CD4-positive, alpha-beta T cell treated with Interleukin-1 beta for 1 hour (primary cell): ENCODE data around the gene LPO.

Source experiments
- DNase-seq, 2 donors: peaks; one replicate each; pipeline ENCODE4 v3.0.0-alpha.2; 2020 to 2022

The LPO gene

DNA sequence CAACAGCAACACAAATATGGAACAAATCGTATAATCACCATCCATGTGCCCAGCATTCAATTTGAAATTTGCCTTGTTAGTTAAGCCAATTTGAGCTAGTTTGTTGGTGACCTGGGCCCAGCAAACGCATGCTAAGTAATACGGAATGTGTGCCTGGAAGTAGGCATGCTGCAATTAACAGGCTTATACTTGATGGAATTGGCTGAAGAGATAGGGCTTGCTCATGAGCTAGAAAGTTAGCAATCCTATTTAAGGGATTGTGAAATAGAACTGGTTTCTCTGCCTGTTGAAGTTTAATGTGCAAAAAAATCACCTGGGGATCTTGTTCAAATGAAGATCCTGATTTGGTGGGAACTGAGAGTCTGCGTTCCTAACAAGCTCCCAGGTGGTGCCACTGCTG, 8.5 kb upstream of the LPO start:
- DNase-seq, result no peak

DNA sequence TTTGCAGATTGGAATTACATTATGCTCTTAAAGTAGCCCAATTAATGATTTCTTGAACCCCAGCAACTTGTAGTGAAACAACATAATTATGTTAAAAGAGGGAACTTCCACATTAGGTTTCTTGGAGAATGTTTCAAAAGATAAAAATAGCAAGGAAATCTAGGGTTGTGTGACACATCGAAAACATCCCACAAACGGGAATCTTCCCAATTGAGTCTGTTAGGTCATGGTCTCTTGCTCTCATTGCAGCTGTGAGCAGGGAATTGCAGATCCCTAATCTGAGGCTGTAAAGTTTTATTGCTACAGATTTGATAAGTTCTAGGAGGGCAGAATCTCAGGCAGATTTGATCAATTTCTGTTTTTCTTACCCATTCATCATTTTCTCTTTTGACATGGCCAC, 6.7 kb upstream of the LPO start:
- no peak for DNase-seq

DNA sequence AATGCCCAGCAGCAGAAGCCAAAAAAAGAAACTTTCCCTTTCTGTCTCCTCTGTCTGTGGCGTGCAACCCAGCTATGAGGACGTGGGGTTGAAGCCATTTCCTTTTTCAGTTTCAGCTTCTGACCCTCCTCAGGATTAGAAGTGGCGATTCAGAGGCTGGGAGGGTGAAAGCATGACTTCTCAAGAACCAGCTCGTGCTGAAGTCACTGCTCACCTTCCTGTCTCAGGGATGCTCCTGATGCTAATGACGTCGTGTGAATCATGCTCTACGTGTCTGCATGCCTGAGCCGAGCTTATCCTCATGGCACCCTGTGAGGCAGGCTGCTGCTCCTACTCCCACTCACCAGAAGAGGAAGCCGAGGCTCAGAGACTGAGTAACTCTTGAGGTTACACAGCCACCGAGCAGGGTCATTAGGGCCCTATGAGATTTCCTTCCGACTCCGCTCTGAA, 5.7 kb upstream of the LPO start:
- DNase-seq, result peak in 1 of 2 donors; percentile 75

DNA sequence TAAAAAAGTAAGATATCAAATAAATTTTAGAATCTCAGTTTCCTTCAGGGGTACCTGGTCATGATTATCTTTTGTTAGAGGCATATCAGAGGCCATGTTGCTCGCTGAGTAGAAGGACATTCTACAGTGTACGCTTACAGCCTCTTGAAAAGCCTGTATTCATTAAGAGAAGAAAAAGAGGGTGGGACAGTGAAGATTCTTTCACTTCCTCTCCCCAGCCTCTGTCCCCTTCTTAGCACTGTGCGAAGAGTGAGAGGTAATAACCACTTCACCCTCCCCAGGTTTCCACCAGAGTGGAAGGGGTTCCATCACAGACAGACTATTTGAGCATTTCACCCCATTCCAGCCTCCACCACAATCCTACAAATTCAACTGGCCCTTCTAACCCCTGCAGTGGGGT, 4.8 kb upstream of the LPO start:
- no peak for DNase-seq

DNA sequence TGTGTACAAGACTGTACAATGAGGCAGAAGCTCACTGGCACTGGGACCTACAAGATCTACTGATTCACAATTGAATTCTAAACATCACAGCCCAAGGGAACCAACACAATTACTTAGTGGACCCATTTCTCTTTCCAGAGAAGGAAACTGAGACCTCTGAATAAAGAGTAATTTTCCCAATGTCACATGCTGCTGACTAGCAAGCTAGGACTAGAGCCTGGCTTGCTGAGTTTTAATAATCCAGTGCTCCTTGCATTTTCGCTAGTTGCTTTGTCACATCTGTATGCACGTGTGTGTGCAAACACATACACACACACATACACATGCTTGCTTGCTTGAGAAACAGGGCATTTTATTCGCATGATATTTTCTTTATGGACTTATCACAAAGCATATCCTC, 3.9 kb upstream of the LPO start:
- DNase-seq, result no peak

DNA sequence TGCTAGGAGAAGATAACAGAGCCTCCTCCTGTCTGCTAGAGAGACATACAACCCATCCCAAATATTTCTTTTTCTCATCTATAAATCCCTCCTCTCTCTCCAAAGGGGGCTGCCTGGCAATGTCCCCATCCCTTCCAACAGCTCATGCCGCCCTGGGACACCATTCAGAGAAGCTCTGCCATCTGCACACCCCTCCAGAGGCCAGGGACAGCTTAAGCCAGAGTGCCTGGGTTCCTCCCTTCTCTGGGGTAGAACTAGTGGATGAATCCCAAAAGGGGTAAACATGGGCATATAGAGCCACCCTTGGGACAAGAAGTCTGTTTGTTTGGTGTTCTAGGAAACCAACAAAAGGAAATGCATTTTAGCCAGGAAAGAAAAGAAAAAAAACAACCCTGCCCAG, 2.6 kb upstream of the LPO start:
- DNase-seq, result no peak

DNA sequence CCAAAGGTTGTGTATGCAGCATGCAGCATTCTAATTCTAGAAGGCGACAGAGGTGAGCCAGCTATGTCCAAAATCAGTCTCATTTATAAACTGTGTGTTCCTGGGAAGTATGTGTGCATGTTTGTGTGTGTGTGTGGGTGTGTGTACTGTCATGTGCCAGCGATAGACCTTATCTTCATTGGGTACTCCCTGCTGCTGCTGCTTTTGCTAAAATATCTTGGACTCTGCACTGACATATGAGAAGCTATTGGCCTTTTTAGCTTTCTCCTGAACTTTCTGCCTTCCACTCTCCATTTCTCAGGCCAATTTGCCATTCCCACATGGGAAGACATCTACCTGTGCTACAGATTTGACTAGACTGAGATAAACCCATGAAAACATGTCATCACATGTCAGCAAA, 2.0 kb upstream of the LPO start:
- no peak for DNase-seq

DNA sequence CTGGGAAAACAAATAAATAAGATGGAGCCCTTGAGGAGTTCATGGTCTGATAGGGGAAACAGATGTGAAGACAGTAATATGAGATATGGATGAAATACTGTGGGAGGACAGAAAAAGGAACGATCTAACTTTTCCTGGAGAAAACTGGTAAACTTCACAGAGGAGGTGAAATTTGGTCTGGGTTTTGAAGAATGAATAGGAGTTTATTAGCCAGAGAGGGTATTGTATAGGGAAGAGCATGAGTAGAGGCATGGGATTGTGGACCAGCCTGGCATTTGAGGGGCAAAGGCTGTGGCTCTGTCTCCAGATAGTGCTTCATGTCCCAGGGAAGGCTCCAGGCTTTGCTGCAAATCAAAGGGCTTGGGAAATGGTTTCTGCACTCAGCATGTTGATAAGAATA, 1.6 kb downstream of the LPO start:
- no peak for DNase-seq

DNA sequence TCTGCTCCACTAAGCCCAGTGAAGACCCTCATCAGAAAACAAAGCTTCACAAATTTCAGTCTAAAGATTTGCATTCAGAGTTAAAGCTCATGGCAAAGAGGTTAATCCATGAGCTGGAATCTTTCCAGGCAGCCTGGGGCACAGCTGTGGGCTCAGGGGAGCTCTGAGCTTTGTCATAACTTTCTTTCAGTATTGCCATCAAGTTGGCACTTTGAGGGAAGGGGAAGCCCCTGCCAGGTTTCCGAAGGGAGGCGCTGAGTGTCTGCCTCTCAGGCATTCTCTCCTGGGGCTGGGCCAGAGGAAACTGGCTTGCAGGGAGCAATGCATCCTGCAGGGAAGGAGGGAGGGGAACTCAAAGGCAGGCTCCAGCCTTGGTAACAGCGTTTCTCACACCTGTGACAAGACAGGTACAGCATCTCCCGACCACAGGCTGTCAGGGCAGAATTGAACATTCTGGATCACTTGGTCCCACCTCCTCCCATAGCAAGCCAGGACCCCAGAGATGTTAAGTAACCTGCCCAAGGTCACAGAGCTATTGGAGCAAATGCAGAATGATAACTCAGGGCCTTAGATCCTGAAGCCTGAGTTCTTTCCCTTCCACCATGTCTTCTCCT, 3.9 kb downstream of the LPO start:
- DNase-seq, result no peak

DNA sequence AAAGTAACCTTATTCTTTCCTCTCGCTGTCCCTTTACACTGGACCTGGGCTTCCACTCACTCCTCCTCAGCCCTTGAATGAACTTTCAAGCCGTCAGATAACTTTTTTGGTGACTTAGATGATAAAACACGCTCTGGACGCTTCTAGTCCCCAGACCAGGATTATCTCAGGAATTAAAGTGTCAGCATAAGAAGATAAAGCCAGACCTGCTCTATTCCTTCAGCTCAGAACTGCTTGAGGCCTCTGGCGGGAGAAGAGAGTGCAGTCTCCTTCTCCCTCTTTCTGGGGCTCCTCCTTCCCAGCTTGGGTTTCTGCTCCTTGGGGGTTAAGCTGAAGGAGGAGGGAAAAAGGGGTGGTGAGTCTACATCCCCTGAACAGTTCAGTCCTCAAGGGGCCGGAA, 6.6 kb downstream of the LPO start:
- DNase-seq, result no peak

DNA sequence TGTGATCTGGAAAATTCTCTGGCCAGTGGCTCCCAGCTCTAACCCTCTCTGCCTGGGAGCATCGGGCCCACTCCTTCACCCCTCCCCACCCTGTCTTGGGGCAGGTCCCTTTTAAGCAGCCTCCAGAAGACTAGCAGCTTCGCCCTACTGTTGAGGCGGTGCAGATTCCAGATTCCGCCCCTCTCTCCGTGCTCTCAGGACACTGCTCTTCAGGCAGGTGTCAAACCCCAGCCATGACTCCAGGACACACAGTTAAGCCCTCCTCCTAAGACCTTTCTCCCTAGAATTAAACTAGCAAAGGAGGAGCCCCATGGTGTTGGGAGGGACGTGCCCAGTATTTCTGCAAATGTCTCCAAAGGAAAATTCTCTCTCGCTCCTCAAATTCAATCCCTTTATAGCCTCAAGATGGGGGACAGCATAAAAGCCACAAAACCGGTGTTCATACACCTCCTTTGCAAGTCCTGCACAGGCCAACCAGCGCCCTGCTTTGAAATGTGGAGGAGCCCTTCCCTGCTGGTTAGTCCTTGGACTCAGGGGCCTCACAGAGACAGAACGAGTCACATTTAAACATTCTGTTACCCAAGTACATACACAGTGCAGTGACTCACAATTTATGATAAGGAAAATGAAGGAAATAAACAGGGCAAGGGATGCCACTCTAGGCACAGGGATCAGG, 7.2 kb downstream of the LPO start:
- no peak for DNase-seq

DNA sequence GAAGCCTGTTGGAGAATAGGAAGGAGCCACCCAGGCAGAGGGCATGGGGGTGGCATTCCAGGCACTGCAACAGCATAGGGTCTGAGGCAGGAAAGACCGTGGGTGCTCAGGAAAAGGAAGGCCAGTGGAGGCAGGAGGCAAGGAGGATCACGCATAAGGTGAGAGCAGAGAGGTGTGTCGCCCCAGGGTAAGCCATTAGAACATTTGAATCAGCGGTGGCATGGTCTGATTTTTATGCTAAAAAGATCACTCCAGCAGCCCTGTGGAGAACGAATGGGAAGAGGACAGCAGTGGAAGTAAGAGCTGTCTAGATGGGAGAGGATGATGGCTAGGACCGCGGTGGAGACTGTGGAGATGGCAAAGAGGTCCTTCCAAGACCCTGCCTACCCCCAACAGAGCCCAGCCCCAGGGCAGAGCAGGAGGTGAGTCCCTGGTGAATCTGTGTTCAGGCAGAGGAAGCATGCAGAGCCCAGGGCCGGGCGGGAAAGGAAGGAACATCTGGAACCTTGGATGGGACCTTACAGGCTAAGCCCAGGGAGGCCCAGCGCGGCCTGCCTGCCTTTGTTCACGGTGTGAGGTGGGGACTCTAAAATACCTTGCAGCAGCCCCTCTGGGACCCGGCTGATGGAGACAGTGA, 7.8 kb downstream of the LPO start:
- DNase-seq, result no peak

DNA sequence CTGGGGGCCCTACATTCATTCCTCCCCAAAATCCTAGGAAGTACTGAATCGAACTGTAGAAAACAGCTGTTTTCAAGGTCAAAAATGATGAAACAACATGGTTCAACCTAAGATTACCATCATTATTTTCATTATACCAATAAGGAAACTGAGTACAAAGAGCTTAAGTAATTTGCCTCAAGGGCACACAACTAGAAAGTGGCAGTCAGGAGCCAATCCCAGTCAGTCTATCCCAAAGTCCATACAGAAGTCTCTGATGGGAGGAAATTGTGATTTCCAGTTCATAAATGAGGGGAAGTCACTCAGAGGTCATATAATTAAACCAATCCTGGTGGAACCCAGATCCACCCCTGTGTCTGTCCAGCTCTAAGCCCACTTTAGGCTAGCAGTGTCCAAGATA, 8.4 kb downstream of the LPO start:
- DNase-seq, result no peak

DNA sequence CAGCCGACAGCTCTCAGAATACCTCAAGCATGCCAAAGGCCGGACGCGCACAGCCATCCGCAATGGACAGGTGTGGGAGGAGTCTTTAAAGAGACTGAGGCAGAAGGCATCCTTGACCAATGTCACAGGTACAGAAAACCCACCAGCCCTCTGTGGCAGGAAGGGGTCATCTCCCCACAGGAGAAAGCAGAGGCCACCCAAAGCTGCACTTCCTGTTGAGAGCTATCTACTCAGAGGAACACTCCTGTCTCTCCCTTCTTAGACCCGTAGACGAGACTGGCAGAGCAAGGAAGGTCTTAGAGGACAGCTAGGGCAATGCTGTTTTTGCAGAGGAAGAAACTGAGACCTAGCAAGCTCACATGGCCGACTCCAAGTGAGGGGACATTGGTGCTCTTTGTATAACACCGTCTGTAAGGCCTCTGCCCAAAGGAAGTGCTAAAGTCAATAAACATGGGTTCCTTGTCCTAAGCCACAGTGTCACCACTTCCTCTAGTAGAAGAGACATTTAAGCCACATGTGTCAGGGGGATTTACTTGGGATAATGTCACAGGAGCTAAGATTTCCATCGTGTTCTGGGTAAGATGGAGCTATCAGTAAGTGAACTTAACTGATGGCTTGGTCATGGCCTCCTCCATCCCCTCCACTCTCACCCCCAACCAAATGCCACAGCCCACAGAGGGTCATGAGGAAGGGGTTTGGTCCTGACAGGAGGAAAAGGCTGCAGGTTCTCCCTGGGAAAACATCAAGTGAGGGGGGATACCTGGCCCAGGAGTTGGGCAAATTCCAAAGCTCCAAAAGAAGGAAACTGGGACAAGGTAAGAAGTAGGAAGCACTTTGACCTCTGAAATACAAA, 9.4 kb downstream of the LPO start:
- no peak for DNase-seq

DNA sequence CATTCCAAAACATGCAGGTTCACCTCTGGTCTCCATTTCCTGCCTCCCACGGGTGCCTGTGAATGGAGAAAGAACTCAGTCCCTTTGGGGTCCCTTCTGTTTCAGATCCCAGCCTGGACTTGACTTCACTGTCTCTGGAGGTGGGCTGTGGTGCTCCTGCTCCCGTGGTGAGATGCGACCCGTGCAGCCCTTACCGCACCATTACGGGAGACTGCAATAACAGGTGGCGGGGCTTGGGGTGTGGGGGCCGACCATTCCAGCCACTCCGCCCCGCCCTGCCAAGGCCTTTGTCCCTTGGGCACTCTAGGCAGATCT, 10.5 kb downstream of the LPO start:
- no peak for DNase-seq

DNA sequence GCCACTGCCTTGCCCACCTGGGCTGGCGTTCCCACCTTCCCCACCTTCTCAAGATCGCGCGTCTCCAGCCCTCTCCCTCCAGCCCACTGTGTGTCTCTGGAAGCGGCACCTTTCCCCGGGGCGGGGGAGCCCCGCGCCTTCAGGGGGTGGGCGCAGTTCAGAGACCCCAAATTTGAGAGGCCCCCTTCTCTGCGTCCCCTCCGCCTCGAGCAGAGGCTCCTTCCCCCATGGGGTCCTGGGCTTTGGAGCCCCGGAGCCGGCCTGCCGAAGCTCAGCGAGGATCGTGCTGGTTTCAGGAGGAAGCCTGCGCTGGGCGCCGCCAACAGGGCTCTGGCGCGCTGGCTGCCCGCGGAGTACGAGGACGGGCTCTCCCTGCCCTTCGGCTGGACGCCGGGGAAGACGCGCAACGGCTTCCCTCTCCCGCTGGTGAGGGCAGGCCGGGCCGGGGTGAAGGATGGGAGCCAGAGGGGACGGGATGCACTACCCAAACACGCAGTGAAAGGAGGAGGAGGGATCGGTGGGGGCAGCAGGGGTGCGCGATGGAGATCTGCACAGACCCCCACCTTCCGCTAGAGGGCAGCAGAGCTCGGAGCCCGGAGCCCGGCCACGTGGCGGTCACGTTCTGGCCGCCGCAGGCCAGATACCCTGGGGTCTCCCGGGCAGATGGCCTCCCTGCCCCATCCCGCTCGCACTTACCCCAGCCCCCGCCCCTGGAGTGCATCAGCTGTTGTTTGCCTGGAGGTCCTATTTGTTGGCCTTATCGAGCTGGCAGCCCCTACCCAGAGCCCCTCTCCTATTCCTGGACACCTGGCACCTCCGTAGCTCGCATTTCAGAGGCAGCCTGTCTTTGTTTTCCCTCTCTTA, 11.1 kb downstream of the LPO start:
- DNase-seq, result peak; percentile 71 to 74

DNA sequence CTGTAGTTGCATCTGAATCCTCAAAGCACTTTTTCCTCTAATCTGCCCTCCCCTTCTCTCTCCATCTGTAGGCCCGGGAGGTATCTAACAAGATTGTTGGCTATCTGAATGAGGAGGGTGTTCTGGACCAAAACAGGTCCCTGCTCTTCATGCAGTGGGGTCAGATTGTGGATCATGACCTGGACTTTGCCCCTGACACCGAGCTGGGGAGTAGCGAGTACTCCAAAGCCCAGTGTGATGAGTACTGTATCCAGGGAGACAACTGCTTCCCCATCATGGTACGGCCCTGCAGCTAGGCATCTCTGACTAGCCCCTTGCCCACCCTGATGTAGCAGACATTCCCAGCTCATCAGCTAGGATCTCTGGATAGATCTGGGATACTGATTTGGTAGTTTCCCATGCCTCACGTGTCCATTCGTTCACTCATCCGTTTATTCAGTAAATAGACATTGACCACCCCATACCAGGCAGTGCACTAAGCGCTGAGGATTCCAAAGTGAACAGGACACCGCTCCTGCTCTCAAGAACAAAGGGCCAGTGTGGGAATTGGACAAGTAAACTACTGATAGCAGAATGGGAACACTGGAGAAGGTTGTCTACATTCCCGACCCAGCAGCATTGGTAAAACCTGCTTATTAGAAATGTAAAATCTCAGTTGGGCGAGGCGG, 12.1 kb downstream of the LPO start:
- DNase-seq, result no peak

DNA sequence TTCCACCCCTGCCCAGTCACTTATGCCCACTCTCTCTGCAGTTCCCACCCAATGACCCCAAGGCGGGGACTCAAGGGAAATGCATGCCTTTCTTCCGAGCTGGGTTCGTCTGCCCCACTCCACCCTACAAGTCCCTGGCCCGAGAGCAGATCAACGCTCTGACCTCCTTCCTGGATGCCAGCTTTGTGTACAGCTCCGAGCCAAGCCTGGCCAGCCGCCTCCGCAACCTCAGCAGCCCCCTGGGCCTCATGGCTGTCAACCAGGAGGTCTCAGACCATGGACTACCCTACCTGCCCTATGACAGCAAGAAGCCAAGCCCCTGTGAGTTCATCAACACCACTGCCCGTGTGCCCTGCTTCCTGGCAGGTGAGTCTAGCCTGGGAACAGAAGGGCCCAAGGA, 13.8 kb downstream of the LPO start:
- no peak for DNase-seq

DNA sequence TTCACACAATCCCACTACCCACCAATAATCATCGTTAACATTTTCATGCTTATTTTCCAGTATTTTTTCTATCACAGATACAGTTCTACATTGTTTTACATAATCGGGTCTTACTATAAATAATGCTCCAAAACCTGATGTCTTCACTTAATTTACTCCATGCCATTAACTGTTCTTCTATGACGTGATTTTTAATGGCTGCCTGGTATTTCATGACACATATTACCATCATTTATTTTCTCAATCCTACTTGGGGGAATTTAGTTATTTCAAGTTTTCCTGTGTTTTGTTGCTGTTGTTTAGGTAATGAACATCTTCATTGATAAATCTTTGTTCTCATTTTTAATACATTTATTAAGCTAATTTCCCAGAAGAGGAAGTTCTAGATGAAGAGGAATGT, 14.7 kb downstream of the LPO start:
- DNase-seq, result no peak

DNA sequence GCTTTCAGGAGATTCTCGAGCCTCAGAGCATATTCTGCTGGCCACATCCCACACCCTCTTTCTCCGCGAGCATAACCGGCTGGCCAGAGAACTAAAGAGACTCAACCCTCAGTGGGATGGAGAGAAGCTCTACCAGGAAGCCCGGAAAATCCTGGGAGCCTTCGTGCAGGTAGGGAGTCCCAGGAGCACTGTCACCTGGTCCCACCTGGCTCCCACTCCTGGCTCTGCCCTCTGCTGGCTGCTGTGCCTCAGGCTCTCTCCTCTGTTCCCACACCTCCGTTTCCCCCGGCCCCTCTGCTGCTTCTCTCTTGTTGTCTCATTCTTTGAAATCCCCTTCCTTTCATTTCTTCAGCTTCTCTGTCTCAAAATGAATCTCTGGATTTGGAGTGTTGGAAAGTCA, 16.4 kb downstream of the LPO start:
- no peak for DNase-seq

DNA sequence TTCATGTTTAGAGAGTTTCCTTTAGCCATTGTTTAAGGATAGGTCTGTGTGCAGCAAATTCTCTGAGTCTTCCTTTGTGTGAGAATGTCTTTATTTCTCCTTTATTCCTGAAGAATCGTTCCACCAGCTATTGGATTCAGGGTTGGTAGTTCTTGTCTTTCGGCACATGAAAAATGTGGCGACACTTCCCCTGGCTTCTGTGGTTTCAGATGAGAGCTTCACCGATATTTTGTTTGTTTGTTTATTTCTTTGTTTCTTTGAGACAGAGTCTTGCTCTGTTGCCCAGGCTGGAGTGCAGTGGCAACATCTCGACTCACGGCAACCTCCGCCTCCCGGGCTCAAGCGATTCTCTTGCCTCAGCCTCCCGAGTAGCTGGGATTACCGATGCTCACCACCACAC, 23.8 kb downstream of the LPO start:
- DNase-seq, result no peak

DNA sequence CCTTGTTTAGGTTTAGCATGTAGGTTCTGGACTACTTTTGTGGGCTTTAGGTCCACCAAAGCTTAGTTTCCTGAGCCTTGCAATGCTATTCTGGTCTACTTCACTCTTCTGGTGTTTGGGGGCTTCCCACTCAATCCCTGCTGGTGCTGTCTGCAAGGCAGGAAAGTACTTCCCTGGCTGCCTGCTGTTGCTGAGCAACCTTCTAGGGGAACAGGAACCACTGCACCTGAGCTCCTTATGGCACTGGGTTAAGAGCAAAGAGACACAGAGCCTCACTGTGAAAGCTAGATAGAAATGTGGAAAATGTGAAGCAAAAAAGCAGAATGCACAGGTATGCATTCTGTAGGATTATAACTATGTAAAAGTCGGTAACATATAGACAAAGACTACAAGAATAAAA, 25.4 kb downstream of the LPO start:
- no peak for DNase-seq
